Measurements from ENCODE around the gene GRM7. TPM values are rescaled to one million over a fixed set of nuclear protein-coding genes. Genes with fewer than 3 reads are reported as not detected.

GRM7 gene
- total RNA-seq, 1 experiment from 2014 or later: 0.28 TPM

GRCh38 chr3:7074217-7074616 lies 213.3 kb downstream of the GRM7 start:
- Histone ChIP-seq H3K4me1 (ENCODE audit: insufficient read depth, low read length) (no peaks in the 10 kb centered on the region; the same call in 1 of the 2 replicates), H4K91ac (ENCODE audit: insufficient read length, low read depth, low read length) (no peak overlapping the region), H3K79me1 (ENCODE audit: insufficient read depth, low read depth, low read length, poor library complexity, severe bottlenecking) (no peaks in the 10 kb centered on the region), H3K9ac (ENCODE audit: extremely low read depth, insufficient read length, low read length) (no peak overlapping the region), H3K23ac (ENCODE audit: insufficient read length, low read depth, low read length) (no peak overlapping the region), H3K27ac (ENCODE audit: insufficient read length, low read depth, low read length) (no peak overlapping the region), H2BK20ac (ENCODE audit: low read depth, low read length, poor library complexity, severe bottlenecking) (no peak overlapping the region), H3K4me2 (ENCODE audit: insufficient read depth, insufficient read length, low read length) (no peak overlapping the region), H4K20me1 (ENCODE audit: control insufficient read depth, insufficient read depth, insufficient read length) (no peaks in the 10 kb centered on the region), H2BK12ac (ENCODE audit: insufficient read length, low read depth, low read length) (no peak overlapping the region), H2AFZ (ENCODE audit: low read length) (no peak overlapping the region), H2AK5ac (ENCODE audit: insufficient read length, low read length) (no peak overlapping the region), H3K56ac (ENCODE audit: insufficient read length, low read depth, low read length) (no peak overlapping the region), H3K27me3 (ENCODE audit: insufficient read depth, low read length) (no peaks in the 10 kb centered on the region), H3K9me3 (ENCODE audit: control insufficient read depth, low read depth, low read length) (no peaks in the 10 kb centered on the region), H2BK5ac (ENCODE audit: insufficient read length, low read length) (no peak overlapping the region), H3T11ph (ENCODE audit: low read length) (no peak overlapping the region), H2BK15ac (ENCODE audit: low read depth, low read length) (no peak overlapping the region), H3K23me2 (ENCODE audit: insufficient read length, low read depth, low read length, poor library complexity, severe bottlenecking) (no peaks in the 10 kb centered on the region), H3K4ac (ENCODE audit: low read depth, low read length) (no peak overlapping the region), H4K5ac (ENCODE audit: insufficient read length, low read depth, low read length) (no peak overlapping the region), H2BK120ac (ENCODE audit: low read depth, low read length, poor library complexity, severe bottlenecking) (no peak overlapping the region), H4K8ac (replicated peaks; ENCODE audit: insufficient read length, low read depth, low read length) (no peak overlapping the region), H3K18ac (ENCODE audit: insufficient read length, low read depth, low read length) (no peak overlapping the region), H3K14ac (ENCODE audit: insufficient read depth, low read length) (no peak overlapping the region), H3K79me2 (ENCODE audit: insufficient read depth, low read length) (no peaks in the 10 kb centered on the region)
- no peak for DNase-seq
- H3K4me1 Mint-ChIP-seq: no peaks in the 10 kb centered on the region
- no peaks in the 10 kb centered on the region for H3K36me3 Mint-ChIP-seq (ENCODE audit: insufficient read depth in 1 of 3, low read depth in 3 of 3)
- no peaks in the 10 kb centered on the region for H3K27me3 Mint-ChIP-seq (ENCODE audit: low read depth)
- H3K4me3 Mint-ChIP-seq: no peak overlapping the region
- no peaks in the 10 kb centered on the region for H3K9me3 Mint-ChIP-seq
- peak; percentile 35; the same call in 2 of the 3 replicates for TF ChIP-seq CTCF (conservative IDR thresholded peaks at IDR 0.05)
- no peak overlapping the region for H3K27ac Mint-ChIP-seq
- no CpG with 5 or more reads among the region's 3 CpGs for WGBS (ENCODE audit: extremely low coverage, insufficient read length, low lambda C conversion rate)
